ENCODE data around the gene CRISPLD2.
"Not testable (repeated sequence)": the region's sequence is repeated elsewhere in the genome, so short reads cannot be mapped to it uniquely, and the experiment has no call there.

CRISPLD2 gene

DNA sequence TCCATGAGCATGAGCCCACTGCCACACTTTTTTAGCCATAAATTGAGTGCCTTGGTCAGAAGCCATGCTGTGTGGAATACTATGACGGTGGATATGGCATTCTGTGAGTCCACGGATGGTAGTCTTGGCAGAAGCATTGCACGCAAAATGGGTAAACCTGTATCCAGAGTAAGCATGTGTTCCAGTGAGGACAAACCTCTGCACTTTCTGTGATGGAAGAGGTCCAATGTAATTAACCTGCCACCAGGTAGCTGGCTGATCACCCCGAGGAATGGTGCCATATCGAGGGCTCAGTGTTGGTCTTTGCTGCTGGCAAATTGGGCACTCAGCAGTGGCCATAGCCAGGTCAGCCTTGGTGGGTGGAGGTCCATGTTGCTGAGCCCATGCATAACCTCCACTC, 37.0 kb downstream of the CRISPLD2 start:
- not testable (repeated sequence) for DNase-seq (ENCODE audit: low spot score); FAIRE-seq

GRCh38 chr16:84859681-84860080, 39.9 kb downstream of the CRISPLD2 start:
- no peak for DNase-seq (ENCODE audit: low spot score)
- FAIRE-seq, result no peak

- DNase-seq (ENCODE audit: low spot score) (no peak), FAIRE-seq (no peak)
These were observed 40.6 kb downstream of the CRISPLD2 start for GRCh38 chr16:84860383-84860782.

DNA sequence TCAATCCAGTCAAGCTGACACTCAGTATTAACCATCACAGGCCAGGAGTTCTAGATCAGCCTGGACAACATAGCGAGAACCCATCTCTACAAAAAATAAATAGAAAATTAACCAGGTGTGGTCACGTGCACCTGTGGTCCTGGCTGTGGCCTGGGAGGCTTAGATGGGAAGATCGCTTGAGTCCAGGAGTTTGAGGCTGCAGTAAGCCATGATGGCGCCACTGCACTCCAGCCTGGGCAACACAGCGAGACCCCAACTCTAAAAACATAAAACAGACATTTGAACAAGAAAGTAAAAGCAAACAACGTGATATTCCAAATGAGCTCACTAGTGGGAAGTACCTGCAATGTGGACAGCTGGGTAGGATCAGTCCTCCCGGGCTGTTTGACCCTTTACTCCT, 41.9 kb downstream of the CRISPLD2 start:
- FAIRE-seq (no peak), DNase-seq (ENCODE audit: low spot score) (no peak)

GRCh38 chr16:84862804-84863480, 43.2 kb downstream of the CRISPLD2 start:
- DNase-seq (ENCODE audit: low spot score) (no peak), FAIRE-seq (no peak)

- no peak for FAIRE-seq
- no peak for DNase-seq (ENCODE audit: low spot score)
These were observed 43.7 kb downstream of the CRISPLD2 start for GRCh38 chr16:84863481-84863814.

DNA sequence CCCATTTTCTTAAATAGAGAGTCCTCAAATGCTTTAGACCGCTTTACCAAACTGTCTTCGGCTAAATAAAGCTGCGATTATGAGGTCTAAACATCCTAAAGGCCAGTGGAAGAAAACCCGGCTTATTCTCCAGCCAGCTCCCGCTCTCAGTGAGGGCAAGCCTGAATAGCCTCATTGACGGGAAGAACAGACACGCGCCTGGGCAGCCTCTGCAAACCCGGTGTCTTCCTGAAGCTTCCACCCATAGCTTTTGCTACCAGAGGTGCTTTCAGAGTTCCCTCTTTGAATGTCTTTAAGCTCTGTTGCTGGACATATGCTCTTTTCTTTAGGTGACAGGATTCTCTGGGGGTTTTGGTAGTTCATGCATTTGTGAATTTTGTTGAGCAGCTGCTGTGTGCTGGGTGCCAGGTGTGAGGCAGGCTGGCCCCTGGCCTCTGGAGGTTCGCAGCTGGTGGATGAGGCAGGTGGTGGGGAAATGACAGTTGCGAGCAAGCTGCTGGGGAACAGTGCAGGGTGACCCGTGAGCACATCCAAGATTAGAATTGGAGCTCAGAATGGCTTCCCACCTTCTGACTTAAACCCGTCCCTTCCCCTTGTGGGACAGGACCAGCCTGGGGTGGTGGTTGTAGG, 44.7 kb downstream of the CRISPLD2 start:
- no peak for FAIRE-seq
- DNase-seq (ENCODE audit: low spot score), result no peak

DNA sequence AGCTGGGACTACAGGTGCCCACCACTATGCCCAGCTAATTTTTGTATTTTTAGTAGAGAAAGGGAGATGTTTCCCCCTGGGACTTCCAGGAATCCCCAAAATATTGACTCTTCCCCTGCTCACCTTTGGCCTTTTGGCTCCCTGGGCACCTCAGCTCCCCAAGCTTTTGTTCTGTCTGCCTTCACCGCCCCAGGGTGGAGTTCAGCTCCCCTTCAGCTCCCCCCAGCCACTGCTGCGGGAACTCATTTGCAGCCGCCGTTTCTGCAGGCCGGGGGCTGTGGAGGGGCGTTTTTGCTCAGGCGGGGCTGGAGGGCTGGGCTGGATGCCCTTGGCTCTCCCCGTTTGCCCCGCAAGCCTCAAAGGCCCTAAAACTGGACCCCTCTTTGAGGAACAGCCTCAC, 47.9 kb downstream of the CRISPLD2 start:
- FAIRE-seq (no peak), DNase-seq (ENCODE audit: low spot score) (no peak)

DNA sequence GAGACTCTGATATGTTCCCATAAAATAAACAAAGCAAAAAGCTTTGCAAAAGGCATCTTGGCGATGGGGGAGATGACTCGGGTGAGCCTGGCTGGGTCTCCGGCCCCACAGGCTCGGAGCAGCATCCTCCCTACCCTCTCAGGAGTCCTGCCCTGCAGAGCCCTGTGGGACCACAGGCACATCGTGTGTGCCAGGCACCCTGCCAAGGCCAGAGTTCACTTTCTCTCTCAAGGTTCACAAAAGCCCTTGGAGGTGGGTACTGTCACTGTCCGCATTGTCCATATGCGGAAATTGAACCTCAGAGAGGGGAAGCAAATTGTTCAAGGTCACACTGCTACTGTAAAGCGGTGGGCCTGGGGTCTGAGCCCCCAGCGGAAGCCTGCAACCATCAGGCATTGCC, 48.5 kb downstream of the CRISPLD2 start:
- DNase-seq (ENCODE audit: low spot score) (no peak), FAIRE-seq (no peak)

DNA sequence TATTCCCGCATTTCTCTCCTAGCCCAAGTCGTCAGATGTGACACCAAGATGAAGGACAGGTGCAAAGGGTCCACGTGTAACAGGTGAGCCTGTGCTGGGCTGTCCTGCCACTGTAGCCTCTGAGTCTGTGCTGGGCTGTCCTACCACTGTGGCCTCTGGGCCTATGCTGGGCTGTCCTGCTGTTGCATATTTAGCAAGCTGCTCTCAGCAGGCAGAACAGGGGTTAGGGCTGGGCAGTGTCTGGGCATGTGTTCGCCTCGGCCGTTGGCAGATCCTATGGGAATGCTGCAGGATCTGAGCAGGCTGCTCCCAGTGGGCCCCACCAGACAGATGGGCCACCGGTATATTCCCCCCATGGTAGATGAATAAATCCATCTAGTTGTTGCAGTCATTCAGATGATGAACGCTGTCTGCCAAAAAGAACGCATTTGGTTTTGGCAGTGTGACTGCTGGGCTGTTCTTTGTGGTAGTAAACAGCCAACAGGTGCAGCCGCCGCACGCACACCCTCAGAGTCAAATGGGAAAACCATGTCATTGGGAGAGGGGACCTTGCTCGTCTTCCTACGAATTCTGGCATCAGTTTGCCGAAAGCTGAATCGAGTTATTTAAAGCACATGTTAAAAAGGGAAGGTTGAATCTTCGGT, 49.2 kb downstream of the CRISPLD2 start:
- FAIRE-seq (no peak), DNase-seq (ENCODE audit: low spot score) (no peak)

- DNase-seq (ENCODE audit: low spot score), result no peak
- no peak for FAIRE-seq
These were observed 49.7 kb downstream of the CRISPLD2 start for GRCh38 chr16:84869473-84869845.

DNA sequence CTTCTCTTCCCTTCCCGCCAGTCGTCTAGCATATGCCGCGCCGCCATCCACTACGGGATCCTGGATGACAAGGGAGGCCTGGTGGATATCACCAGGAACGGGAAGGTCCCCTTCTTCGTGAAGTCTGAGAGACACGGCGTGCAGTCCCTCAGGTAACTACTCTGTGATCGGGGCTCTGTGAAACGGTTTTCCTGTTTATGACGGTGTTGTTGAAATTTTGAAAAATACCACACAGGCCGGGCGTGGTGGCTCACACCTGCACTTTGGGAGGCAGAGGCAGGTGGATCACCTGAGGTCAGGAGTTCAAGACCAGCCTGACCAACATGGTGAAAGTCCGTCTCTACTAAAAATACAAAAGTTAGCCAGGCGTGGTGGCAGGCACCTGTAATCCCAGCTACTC, 53.2 kb downstream of the CRISPLD2 start:
- not testable (repeated sequence) for DNase-seq (ENCODE audit: low spot score); FAIRE-seq

GRCh38 chr16:84874004-84874435, 54.2 kb downstream of the CRISPLD2 start:
- no peak for FAIRE-seq
- no peak for DNase-seq (ENCODE audit: low spot score)

DNA sequence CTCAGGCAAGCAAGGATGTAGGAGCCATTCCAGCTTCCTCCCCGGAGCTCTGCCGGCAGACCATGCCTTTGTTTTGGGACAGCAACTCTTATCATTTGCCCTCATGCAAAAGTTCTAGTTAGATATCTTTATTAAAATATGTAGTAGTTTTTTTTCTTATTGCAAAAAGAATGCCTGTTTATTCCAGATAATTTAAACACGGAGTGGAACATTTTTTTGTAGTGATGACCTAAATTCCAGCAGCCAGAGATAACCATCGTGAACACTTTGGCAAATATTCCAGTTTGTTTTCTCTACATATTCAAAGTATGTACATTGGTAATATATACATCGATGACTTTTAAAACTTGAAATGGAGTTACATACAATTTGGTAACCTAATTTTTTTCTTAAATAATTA, 54.8 kb downstream of the CRISPLD2 start:
- DNase-seq (ENCODE audit: low spot score) (no peak), FAIRE-seq (no peak)

DNA sequence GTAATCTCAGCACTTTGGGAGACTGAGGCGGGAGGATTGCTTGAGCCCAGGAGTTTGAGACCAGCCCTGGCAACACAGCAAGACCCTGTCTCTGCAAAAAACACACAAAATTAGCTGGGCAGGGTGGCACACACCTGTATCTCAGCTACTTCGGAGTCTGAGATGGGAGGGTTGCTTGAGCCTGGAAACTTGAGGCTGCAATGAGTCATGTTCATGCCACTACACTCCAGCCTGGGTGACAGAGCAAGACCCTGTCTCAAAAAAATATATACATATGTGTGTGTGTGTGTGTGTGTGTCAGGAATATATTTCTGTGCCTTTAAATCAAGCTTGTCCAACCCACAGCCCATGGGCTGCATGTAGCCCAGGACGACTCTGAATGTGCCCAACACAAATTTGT, 55.2 kb downstream of the CRISPLD2 start:
- no peak for FAIRE-seq
- no peak for DNase-seq (ENCODE audit: low spot score)

DNA sequence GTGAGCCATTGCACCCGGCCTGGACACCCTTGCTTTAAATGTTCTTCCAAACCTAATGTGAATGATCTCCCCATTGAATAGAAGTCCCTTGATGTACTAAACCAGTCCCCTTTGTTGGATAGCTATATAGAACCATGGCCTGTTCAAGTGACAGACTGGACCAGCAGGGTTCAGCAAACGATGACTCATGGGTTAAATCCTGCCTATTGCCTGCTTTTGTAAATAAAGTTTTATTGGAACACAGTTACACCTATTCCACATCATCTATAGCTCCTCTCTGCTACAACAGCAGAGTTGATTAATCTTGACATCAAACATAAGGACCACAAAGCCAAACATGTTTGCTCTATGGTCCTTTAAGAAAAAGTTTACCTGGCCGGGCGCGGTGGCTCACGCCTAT, 56.1 kb downstream of the CRISPLD2 start:
- no peak for DNase-seq (ENCODE audit: low spot score)
- no peak for FAIRE-seq

GRCh38 chr16:84876873-84877606, 57.3 kb downstream of the CRISPLD2 start:
- no peak for FAIRE-seq
- DNase-seq (ENCODE audit: low spot score), result no peak

DNA sequence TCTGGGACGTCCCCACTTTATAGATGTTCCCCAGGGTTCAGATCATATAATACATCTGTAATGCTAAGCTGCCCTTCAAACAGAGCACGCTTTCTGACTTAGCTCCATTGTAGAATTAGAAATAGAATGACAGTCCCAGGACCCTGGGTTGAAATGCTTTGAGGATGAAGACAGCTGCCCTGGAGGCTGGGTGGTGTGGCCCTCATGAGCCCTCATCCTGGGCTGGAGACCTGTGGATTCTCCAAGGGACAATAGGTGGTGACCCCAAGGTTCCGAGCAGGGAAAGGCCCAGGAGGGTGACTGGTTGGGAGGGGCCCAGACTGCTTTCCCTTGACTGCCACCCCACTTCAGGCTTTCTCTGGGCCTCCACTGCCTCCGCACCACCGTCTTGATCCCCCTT, 59.0 kb downstream of the CRISPLD2 start:
- FAIRE-seq (no peak), DNase-seq (ENCODE audit: low spot score) (no peak)

- FAIRE-seq (no peak), DNase-seq (ENCODE audit: low spot score) (peak; percentile 57)
These were observed 60.0 kb downstream of the CRISPLD2 start for GRCh38 chr16:84879569-84880487.

DNA sequence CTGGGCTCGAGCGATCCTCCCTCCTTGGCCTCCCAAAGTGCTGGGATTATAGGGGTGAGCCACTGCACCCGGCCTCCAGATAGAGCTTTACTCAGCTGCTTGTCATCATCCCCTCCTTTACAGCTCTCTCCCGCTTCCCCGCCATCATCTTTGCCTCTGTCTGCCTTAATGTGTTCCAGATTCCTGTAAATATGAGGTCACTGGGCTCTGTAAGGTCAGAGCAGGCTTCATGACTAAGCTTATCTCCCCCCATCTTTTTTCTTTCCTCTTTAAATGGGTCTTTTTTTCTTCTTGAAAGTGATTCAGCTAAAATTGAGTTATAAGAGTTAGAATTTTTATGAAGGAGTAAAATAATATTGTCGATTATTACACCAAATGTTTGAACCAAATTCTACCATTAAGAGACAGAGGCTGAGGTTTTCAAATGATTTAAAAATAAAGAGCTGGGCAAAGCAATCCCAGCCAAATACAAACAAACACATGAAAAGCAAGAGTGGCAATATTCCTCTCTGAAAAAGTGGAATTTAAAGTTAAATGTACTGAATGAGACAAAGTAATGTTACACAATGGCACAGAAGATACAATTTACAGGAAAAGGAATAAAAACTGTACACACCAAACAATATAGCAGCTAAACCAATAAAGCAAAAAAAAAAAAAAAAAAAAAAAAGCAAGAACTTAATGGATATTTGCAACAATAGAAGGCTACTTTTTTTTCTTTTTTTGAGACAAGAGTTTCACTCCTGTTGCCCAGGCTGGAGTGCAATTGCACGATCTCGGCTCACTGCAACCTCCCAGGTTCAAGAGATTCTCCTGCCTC, 62.1 kb downstream of the CRISPLD2 start:
- FAIRE-seq (no peak), DNase-seq (ENCODE audit: low spot score) (peak; percentile 87)
